Loucy (cell line): Measurements from ENCODE around the gene ARRDC1.

Experiments used
- H2AFZ ChIP-seq: fragments of 200-600 bp; sonication (generic); 2 replicates; pipeline ENCODE4 v1.6.0; 2016; ENCODE audit warnings: antibody characterized with exemption, mild to moderate bottlenecking, low read length, moderate library complexity
- H3F3A ChIP-seq: fragments of 200-600 bp; 2 replicates; pipeline ENCODE4 v1.6.0; 2016; ENCODE audit warnings: antibody characterized with exemption, low read depth, mild to moderate bottlenecking
- H3K27me3 ChIP-seq: fragments of 200-600 bp; sonication (generic); 2 replicates; pipeline ENCODE4 v1.6.1; 2014; ENCODE audit warnings: low read length, mild to moderate bottlenecking; ENCODE audit not compliant: insufficient read depth, poor library complexity, severe bottlenecking
- H3K36me3 ChIP-seq: fragments of 200-600 bp; sonication (generic); 2 replicates; pipeline ENCODE4 v1.6.1; 2016; ENCODE audit warnings: low read length; ENCODE audit not compliant: insufficient read depth
- H3K4me1 ChIP-seq: fragments of 200-600 bp; sonication (generic); 2 replicates; pipeline ENCODE4 v1.5.1; 2014; ENCODE audit warnings: low read length, mild to moderate bottlenecking; ENCODE audit not compliant: insufficient read depth, poor library complexity, severe bottlenecking
- H3K4me2 ChIP-seq: fragments of 200-600 bp; sonication (generic); 2 replicates; pipeline ENCODE4 v1.6.0; 2014; ENCODE audit warnings: antibody characterized with exemption, low read length, low read depth, mild to moderate bottlenecking; ENCODE audit not compliant: poor library complexity, severe bottlenecking
- H3K4me3 ChIP-seq: fragments of 200-600 bp; sonication (generic); 2 replicates; pipeline ENCODE4 v1.5.1; 2014; ENCODE audit warnings: low read length, mild to moderate bottlenecking, mixed read lengths; ENCODE audit not compliant: poor library complexity, severe bottlenecking
- H3K79me2 ChIP-seq: fragments of 200-600 bp; sonication (generic); 2 replicates; pipeline ENCODE4 v1.6.1; 2014; ENCODE audit warnings: low read length; ENCODE audit not compliant: insufficient read depth
- H3K9ac ChIP-seq: fragments of 200-600 bp; sonication (generic); 2 replicates; pipeline ENCODE4 v1.6.0; 2014; ENCODE audit warnings: mild to moderate bottlenecking, low read depth, low read length, moderate library complexity; ENCODE audit not compliant: poor library complexity, severe bottlenecking
- H3K9me2 ChIP-seq: fragments of 200-600 bp; sonication (generic); replicated peaks from 2 replicates; pipeline ENCODE4 v1.6.1; 2016; ENCODE audit warnings: low read depth, low read length, mixed read lengths
- H3K9me3 ChIP-seq: fragments of 200-600 bp; sonication (generic); 2 replicates; pipeline ENCODE4 v1.6.1; 2014; ENCODE audit warnings: mild to moderate bottlenecking, antibody characterized with exemption, low read length, low read depth; ENCODE audit not compliant: insufficient read depth
- H4K20me1 ChIP-seq: fragments of 200-600 bp; sonication (generic); 2 replicates; pipeline ENCODE4 v1.6.0; 2014; ENCODE audit warnings: antibody characterized with exemption, low read length, mild to moderate bottlenecking; ENCODE audit not compliant: insufficient read depth, poor library complexity, severe bottlenecking
- CTCF ChIP-seq: fragments of 200-600 bp; sonication (generic); conservative IDR thresholded peaks from 2 replicates; pipeline ENCODE4 v1.5.1; 2014; ENCODE audit warnings: mild to moderate bottlenecking, antibody characterized with exemption, low read length
- EZH2phosphoT487 ChIP-seq: fragments of 200-600 bp; IDR thresholded peaks from 2 replicates; pipeline ENCODE4 v1.6.1; 2018; ENCODE audit warnings: antibody characterized with exemption, mild to moderate bottlenecking, moderate library complexity, borderline replicate concordance

ARRDC1 gene

GRCh38 chr9:137579259-137579604 lies 26.3 kb upstream of the ARRDC1 start:
- TF ChIP-seq EZH2phosphoT487 (no peak), CTCF (no peak)
- Histone ChIP-seq H3K4me3 (peak overlapping the region; percentile 96), H4K20me1 (peaks cover 25% of the 10 kb centered on the region), H3K9me2 (no peaks in the 10 kb centered on the region), H3K79me2 (peaks cover 35% of the 10 kb centered on the region), H3K27me3 (no peaks in the 10 kb centered on the region), H3K4me2 (peak overlapping the region; percentile 29), H2AFZ (no peak overlapping the region), H3K9me3 (no peaks in the 10 kb centered on the region), H3K4me1 (peaks cover 24% of the 10 kb centered on the region), H3K36me3 (peaks cover 8% of the 10 kb centered on the region; the same call in 1 of the 2 replicates), H3K9ac (no peak overlapping the region), H3F3A (no peaks in the 10 kb centered on the region)

- Histone ChIP-seq H3K79me2 (peaks cover 33% of the 10 kb centered on the region), H4K20me1 (peaks cover 28% of the 10 kb centered on the region)
Measured at GRCh38 chr9:137580209-137580953, 25.1 kb upstream of the ARRDC1 start.

GRCh38 chr9:137580954-137581322 lies 24.5 kb upstream of the ARRDC1 start:
- no peak overlapping the region for H3K9ac ChIP-seq
- TF ChIP-seq CTCF (no peak), EZH2phosphoT487 (no peak)
- H3K9me2 ChIP-seq, result no peaks in the 10 kb centered on the region
- no peak overlapping the region for H3K4me3 ChIP-seq
- peaks cover 3% of the 10 kb centered on the region; the same call in 1 of the 2 replicates for H3K36me3 ChIP-seq
- H3K4me1 ChIP-seq, result peaks cover 25% of the 10 kb centered on the region
- no peaks in the 10 kb centered on the region for H3K9me3 ChIP-seq
- no peak overlapping the region for H2AFZ ChIP-seq
- H3K4me2 ChIP-seq, result no peak overlapping the region
- peaks cover 25% of the 10 kb centered on the region for H4K20me1 ChIP-seq
- no peaks in the 10 kb centered on the region for H3F3A ChIP-seq
- H3K27me3 ChIP-seq, result no peaks in the 10 kb centered on the region
- peaks cover 28% of the 10 kb centered on the region for H3K79me2 ChIP-seq

More at GRCh38 chr9:137580209-137580953, 25.1 kb upstream of the ARRDC1 start:
- Histone ChIP-seq H3K4me2 (no peak overlapping the region), H3K9ac (no peak overlapping the region), H3F3A (no peaks in the 10 kb centered on the region), H3K4me1 (peaks cover 26% of the 10 kb centered on the region), H3K4me3 (no peak overlapping the region), H3K27me3 (no peaks in the 10 kb centered on the region), H3K36me3 (peaks cover 3% of the 10 kb centered on the region; the same call in 1 of the 2 replicates), H2AFZ (no peak overlapping the region), H3K9me2 (no peaks in the 10 kb centered on the region), H3K9me3 (no peaks in the 10 kb centered on the region)
- TF ChIP-seq EZH2phosphoT487 (no peak), CTCF (no peak)
